ENCODE results near the gene DGKZ. TPM values are rescaled to one million over a fixed set of nuclear protein-coding genes. Genes with fewer than 3 reads are reported as not detected.

Gene DGKZ
- total RNA-seq, 2 donors from 2014 or later = 79.4 to 86.4 TPM

DNA sequence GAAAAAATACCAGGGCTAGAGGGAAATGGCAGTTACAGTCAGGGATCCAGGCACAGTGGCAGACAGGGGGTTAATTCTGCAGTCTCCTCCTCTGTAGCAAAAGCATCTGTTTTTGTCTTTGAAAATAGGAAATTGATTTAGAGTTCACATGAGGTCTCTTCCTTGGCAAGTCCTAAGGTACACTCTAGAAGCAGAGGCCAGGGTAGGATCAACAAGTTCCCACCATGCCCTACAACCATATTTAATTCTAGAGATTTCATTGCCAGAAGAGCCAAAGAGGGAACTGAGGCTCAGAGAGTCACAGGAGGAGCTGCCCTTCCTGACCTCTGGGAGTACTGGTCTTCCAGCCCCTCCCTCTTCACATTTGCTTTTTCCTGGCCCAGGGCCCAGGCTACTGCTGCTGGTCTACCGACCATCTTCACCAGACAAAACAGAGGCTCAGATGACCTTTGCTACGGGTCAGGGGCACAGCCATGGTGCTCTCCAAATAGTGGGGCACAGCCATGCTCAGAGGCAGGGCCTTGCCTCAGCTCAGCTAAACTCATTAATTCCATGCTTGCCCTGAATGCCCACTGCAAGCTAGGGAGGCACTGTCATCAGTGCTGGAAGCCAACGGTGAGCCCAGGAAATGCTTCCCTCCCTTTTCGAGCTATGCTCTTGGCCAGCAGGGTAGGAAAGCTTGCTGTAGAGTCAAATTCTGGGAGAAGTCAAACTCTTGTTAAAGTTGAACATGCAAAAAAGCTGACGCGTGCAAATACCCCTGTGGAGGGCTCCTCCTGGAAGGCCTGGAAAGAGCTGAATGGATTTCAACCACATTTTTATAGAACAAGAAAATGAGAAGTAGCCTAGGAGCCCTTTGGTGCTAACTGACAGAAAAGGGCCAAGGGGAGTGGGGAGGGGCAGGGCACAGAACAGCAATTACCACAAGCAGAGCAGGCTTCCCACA lies 56.0 kb downstream of the DGKZ start:
- Histone ChIP-seq H3K9me3 (no peaks in the 10 kb centered on the region), H3K4me3 (no peak overlapping the region), H3K4me1 (no peaks in the 10 kb centered on the region), H3K27ac (no peak overlapping the region), H3K27me3 (no peaks in the 10 kb centered on the region), H3K36me3 (replicated peaks in 1 of 2; ENCODE audit: insufficient read depth in 1 of 2, low read depth in 2 of 2) (peaks cover 0 to 10% of the 10 kb centered on the region in 2 donors)
- 82 to 93% methylated on average over 4 to 6 of the region's 6 CpGs for WGBS, 2 donors
- intact Hi-C loops (cut with DNase I) = no loop called here
- no peak for ATAC-seq
- no peak for DNase-seq
- no peak for TF ChIP-seq POLR2A (IDR thresholded peaks at IDR 0.05)
- TF ChIP-seq, protein P1, sequence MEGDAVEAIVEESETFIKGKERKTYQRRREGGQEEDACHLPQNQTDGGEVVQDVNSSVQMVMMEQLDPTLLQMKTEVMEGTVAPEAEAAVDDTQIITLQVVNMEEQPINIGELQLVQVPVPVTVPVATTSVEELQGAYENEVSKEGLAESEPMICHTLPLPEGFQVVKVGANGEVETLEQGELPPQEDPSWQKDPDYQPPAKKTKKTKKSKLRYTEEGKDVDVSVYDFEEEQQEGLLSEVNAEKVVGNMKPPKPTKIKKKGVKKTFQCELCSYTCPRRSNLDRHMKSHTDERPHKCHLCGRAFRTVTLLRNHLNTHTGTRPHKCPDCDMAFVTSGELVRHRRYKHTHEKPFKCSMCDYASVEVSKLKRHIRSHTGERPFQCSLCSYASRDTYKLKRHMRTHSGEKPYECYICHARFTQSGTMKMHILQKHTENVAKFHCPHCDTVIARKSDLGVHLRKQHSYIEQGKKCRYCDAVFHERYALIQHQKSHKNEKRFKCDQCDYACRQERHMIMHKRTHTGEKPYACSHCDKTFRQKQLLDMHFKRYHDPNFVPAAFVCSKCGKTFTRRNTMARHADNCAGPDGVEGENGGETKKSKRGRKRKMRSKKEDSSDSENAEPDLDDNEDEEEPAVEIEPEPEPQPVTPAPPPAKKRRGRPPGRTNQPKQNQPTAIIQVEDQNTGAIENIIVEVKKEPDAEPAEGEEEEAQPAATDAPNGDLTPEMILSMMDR (IDR thresholded peaks at IDR 0.05) = no peak

- DNase-seq (no peak), ATAC-seq (no peak)
- H3K36me3 ChIP-seq (replicated peaks in 1 of 2; ENCODE audit: insufficient read depth in 1 of 2, low read depth in 2 of 2) = peaks cover 0 to 21% of the 10 kb centered on the region in 2 donors
- no peaks in the 10 kb centered on the region for H3K9me3 ChIP-seq
- WGBS, 2 donors = 93 to 95% methylated on average over 5 of the region's 5 CpGs
- H3K4me1 ChIP-seq = no peaks in the 10 kb centered on the region
- H3K4me3 ChIP-seq = no peak overlapping the region
- no peak overlapping the region for H3K27ac ChIP-seq
- TF ChIP-seq POLR2A (IDR thresholded peaks at IDR 0.05) = no peak
- TF ChIP-seq, protein P1 (IDR thresholded peaks at IDR 0.05) = no peak
- intact Hi-C loops (cut with DNase I) = no loop called here
- no peaks in the 10 kb centered on the region for H3K27me3 ChIP-seq
Observed at GRCh38 chr11:46404476-46405017, 57.3 kb downstream of the DGKZ start.

DNA sequence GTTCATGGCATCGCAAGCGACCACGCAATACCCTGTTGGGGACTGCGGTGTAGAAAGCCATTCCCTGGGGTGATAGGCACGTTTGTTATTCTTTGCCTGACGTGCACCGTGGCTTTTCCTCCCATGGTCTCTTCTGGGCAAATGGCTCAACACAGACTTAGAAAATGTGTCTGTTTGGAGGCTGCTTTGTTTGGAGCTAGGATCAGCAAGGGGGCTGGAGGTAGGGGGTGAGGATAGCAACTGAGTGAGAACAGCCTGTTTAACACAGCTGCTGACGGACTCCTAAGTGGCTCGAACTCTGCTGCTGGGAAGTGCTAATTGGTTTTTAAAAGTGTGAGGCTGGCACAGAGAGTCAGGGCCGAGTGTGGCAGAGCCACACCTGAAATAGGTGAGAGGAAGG lies 60.4 kb downstream of the DGKZ start:
- TF ChIP-seq, protein P1 (IDR thresholded peaks at IDR 0.05) = no peak
- TF ChIP-seq POLR2A (IDR thresholded peaks at IDR 0.05) = no peak
- H3K27ac ChIP-seq = no peak overlapping the region
- no peaks in the 10 kb centered on the region for H3K4me1 ChIP-seq
- 85 to 87% methylated on average over 10 of the region's 10 CpGs for WGBS, 2 donors
- DNase-seq = no peak
- no peak overlapping the region for H3K4me3 ChIP-seq
- intact Hi-C loops (cut with DNase I) = no loop called here
- no peaks in the 10 kb centered on the region for H3K9me3 ChIP-seq
- no peak for ATAC-seq
- H3K36me3 ChIP-seq (replicated peaks in 1 of 2; ENCODE audit: insufficient read depth in 1 of 2, low read depth in 2 of 2) = peaks cover 0 to 21% of the 10 kb centered on the region in 2 donors
- H3K27me3 ChIP-seq = no peaks in the 10 kb centered on the region

- Histone ChIP-seq H3K27ac (no peak overlapping the region), H3K4me1 (no peaks in the 10 kb centered on the region), H3K27me3 (no peaks in the 10 kb centered on the region), H3K9me3 (no peaks in the 10 kb centered on the region), H3K4me3 (no peak overlapping the region), H3K36me3 (replicated peaks in 1 of 2; ENCODE audit: insufficient read depth in 1 of 2, low read depth in 2 of 2) (peaks cover 0 to 21% of the 10 kb centered on the region in 2 donors)
- intact Hi-C loops (cut with DNase I) = no loop called here
- ATAC-seq (no peak), DNase-seq (no peak)
- no peak for TF ChIP-seq POLR2A (IDR thresholded peaks at IDR 0.05)
- TF ChIP-seq, protein P1 (IDR thresholded peaks at IDR 0.05) = no peak
- WGBS, 2 donors = 93% methylated on average over 6 of the region's 6 CpGs; no CpG with 5 or more reads in 1 of the 2 donors
Observed at GRCh38 chr11:46408407-46408986, 61.2 kb downstream of the DGKZ start.
